HG02884 (cell line): ENCODE measurements around the gene SLIT1.

ENCODE experiments used
- ATAC-seq: cut with Tn5 transposase; IDR thresholded peaks from one replicate; pipeline ENCODE4 v1.9.1; 2021; ENCODE audit warnings: mild to moderate bottlenecking, moderate library complexity; ENCODE audit not compliant: unreplicated experiment

SLIT1 gene

GRCh38 chr10:97116462-97117162, 69.1 kb downstream of the SLIT1 start:
- ATAC-seq = no peak

- no peak for ATAC-seq
Measured at GRCh38 chr10:97115846-97116245, 69.9 kb downstream of the SLIT1 start.

GRCh38 chr10:97111615-97112014, 74.1 kb downstream of the SLIT1 start:
- no peak for ATAC-seq

GRCh38 chr10:97109547-97109946, 76.2 kb downstream of the SLIT1 start:
- ATAC-seq = no peak

GRCh38 chr10:97107551-97107950, 78.2 kb downstream of the SLIT1 start:
- no peak for ATAC-seq

- no peak for ATAC-seq
Measured at GRCh38 chr10:97106207-97106606, 79.6 kb downstream of the SLIT1 start.

- ATAC-seq = no peak
Measured at GRCh38 chr10:97105303-97105702, 80.5 kb downstream of the SLIT1 start.

GRCh38 chr10:97103316-97104080, 82.3 kb downstream of the SLIT1 start:
- no peak for ATAC-seq

GRCh38 chr10:97102441-97102840, 83.3 kb downstream of the SLIT1 start:
- no peak for ATAC-seq

GRCh38 chr10:97101166-97101940, 84.4 kb downstream of the SLIT1 start:
- no peak for ATAC-seq

- ATAC-seq = no peak
Measured at GRCh38 chr10:97100657-97101056, 85.1 kb downstream of the SLIT1 start.

- ATAC-seq = no peak
Measured at GRCh38 chr10:97099868-97100267, 85.9 kb downstream of the SLIT1 start.

GRCh38 chr10:97099089-97099488, 86.7 kb downstream of the SLIT1 start:
- no peak for ATAC-seq

GRCh38 chr10:97097084-97097433, 88.7 kb downstream of the SLIT1 start:
- no peak for ATAC-seq

GRCh38 chr10:97096261-97097083, 89.3 kb downstream of the SLIT1 start:
- ATAC-seq = no peak

- ATAC-seq = no peak
Measured at GRCh38 chr10:97095701-97096260, 90.0 kb downstream of the SLIT1 start.

GRCh38 chr10:97090644-97091043, 95.1 kb downstream of the SLIT1 start:
- ATAC-seq = no peak

- no peak for ATAC-seq
Measured at GRCh38 chr10:97090035-97090434, 95.7 kb downstream of the SLIT1 start.

- no peak for ATAC-seq
Measured at GRCh38 chr10:97089209-97089870, 96.4 kb downstream of the SLIT1 start.

GRCh38 chr10:97087296-97087695, 98.5 kb downstream of the SLIT1 start:
- no peak for ATAC-seq
